ENCODE measurements around the gene GLYATL1B. TPM values are rescaled to one million over a fixed set of nuclear protein-coding genes. Genes with fewer than 3 reads are reported as not detected.
"Not testable (repeated sequence)": the region's sequence is repeated elsewhere in the genome, so short reads cannot be mapped to it uniquely, and the experiment has no call there.

The GLYATL1B gene, protein sequence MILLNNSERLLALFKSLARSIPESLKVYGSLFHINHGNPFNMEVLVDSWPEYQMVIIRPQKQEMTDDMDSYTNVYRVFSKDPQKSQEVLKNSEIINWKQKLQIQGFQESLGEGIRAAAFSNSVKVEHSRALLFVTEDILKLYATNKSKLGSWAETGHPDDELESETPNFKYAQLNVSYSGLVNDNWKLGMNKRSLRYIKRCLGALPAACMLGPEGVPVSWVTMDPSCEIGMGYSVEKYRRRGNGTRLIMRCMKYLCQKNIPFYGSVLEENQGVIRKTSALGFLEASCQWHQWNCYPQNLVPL
- total RNA-seq (ENCODE audit: low replicate concordance) = not detected in 2 replicates

GRCh38 chr11:59086007-59086406 is at the start of gene GLYATL1B:
GLYATL1B (plus strand) TSS chr11:59086307; CDS start chr11:59086307, 0 bp downstream.
- H3K27ac ChIP-seq; H3K27ac Mint-ChIP-seq; H4K20me1 ChIP-seq (ENCODE audit: low read depth); H3K4me1 Mint-ChIP-seq; H3K36me3 ChIP-seq; H3K9ac ChIP-seq; H3K4me3 Mint-ChIP-seq; H3K27me3 Mint-ChIP-seq (ENCODE audit: insufficient read depth, low read depth); H3K4me2 ChIP-seq; DNase-seq (ENCODE audit: low spot score); H2AFZ ChIP-seq (replicated peaks); H3K36me3 Mint-ChIP-seq; H3K4me3 ChIP-seq; H3K27me3 ChIP-seq; H3K4me1 ChIP-seq; H3K9me3 ChIP-seq (ENCODE audit: low read depth); H3K9me3 Mint-ChIP-seq; H3F3A ChIP-seq (ENCODE audit: low read depth); H3K79me2 ChIP-seq (ENCODE audit: low read depth): not testable (repeated sequence)

DNA sequence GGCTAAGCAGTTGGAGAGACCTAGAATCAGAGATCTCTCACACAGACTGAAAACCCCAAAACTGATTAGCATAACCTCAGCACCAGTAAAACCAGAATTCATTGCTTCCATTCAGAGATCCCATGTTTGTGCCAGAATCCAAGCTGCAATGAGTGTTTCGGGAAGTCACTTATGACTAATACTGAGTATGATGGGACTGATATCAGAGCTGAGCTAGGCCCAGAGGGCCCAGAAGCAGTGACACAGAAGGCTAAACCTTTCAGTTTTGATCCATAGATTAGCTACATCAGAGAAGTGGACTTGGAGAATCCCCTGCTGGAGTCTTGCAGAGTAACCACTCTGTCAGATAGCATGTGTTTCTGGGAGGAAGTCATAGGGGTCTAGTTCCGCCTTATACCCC is 49.6 kb upstream of the GLYATL1B start:
- H3K27me3 Mint-ChIP-seq (ENCODE audit: insufficient read depth, low read depth); H3K27ac Mint-ChIP-seq; H3K4me3 ChIP-seq: not testable (repeated sequence)

DNA sequence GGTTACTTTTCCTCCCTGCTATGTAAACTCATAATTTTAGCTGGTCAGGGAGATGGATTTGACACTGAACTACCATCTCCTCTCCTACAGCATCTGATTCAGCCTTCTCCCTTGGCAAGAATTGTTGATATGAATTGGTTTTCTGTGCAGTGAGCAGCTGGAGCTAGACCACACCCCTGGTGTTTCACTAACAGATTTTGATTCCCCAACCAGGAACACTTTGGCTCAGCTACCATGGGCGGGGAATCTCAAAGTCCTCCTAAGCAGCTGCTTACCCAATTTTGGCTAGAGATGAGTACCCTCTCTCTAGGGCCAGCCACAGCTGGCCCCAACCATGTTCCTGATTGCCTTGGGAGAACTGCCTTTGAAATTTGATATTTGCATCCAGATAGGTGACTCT is 48.7 kb upstream of the GLYATL1B start:
- not testable (repeated sequence) for H3K9ac ChIP-seq; H3K27me3 Mint-ChIP-seq (ENCODE audit: insufficient read depth, low read depth); H3K9me3 Mint-ChIP-seq; H3K36me3 Mint-ChIP-seq; H3F3A ChIP-seq (ENCODE audit: low read depth); H3K27me3 ChIP-seq; DNase-seq (ENCODE audit: low spot score); H3K36me3 ChIP-seq; H3K27ac Mint-ChIP-seq; H2AFZ ChIP-seq (replicated peaks); H3K9me3 ChIP-seq (ENCODE audit: low read depth); H3K4me1 Mint-ChIP-seq; H3K27ac ChIP-seq; H3K4me1 ChIP-seq; H3K79me2 ChIP-seq (ENCODE audit: low read depth); H3K4me2 ChIP-seq; H3K4me3 ChIP-seq; H3K4me3 Mint-ChIP-seq; H4K20me1 ChIP-seq (ENCODE audit: low read depth)

More for the DNA sequence above, 49.6 kb upstream of the GLYATL1B start:
- H3K9me3 ChIP-seq (ENCODE audit: low read depth); H3K9me3 Mint-ChIP-seq; H3K4me1 ChIP-seq; H3K27me3 ChIP-seq; DNase-seq (ENCODE audit: low spot score); H3K4me3 Mint-ChIP-seq; H3F3A ChIP-seq (ENCODE audit: low read depth); H3K36me3 ChIP-seq; H3K79me2 ChIP-seq (ENCODE audit: low read depth); H4K20me1 ChIP-seq (ENCODE audit: low read depth); H3K4me2 ChIP-seq; H3K27ac ChIP-seq; H2AFZ ChIP-seq (replicated peaks); H3K4me1 Mint-ChIP-seq; H3K36me3 Mint-ChIP-seq; H3K9ac ChIP-seq: not testable (repeated sequence)

GRCh38 chr11:59040607-59041006 is 45.5 kb upstream of the GLYATL1B start:
- Histone ChIP-seq H3K27ac (no peak overlapping the region), H4K20me1 (ENCODE audit: low read depth) (no peaks in the 10 kb centered on the region), H3K27me3 (no peaks in the 10 kb centered on the region), H3K9me3 (ENCODE audit: low read depth) (no peaks in the 10 kb centered on the region), H3K36me3 (no peaks in the 10 kb centered on the region), H3K79me2 (ENCODE audit: low read depth) (no peaks in the 10 kb centered on the region), H3K4me1 (no peaks in the 10 kb centered on the region), H3K4me2 (no peak overlapping the region), H2AFZ (replicated peaks) (no peak overlapping the region), H3K9ac (no peak overlapping the region), H3K4me3 (no peak overlapping the region), H3F3A (ENCODE audit: low read depth) (no peaks in the 10 kb centered on the region)
- Mint-ChIP-seq H3K4me3 (no peak overlapping the region), H3K27me3 (ENCODE audit: insufficient read depth, low read depth) (no peaks in the 10 kb centered on the region), H3K27ac (no peak overlapping the region), H3K36me3 (no peaks in the 10 kb centered on the region), H3K4me1 (no peaks in the 10 kb centered on the region), H3K9me3 (no peaks in the 10 kb centered on the region)
- no peak for DNase-seq (ENCODE audit: low spot score)
- TF ChIP-seq CTCF (IDR thresholded peaks at IDR 0.05) (no peak), EZH2phosphoT487 (IDR thresholded peaks at IDR 0.05) (no peak), EZH2 (IDR thresholded peaks at IDR 0.05) (no peak)

- not testable (repeated sequence) for H3K4me1 ChIP-seq, H3K27ac Mint-ChIP-seq
Observed at GRCh38 chr11:59051383-59051782, 34.7 kb upstream of the GLYATL1B start.

DNA sequence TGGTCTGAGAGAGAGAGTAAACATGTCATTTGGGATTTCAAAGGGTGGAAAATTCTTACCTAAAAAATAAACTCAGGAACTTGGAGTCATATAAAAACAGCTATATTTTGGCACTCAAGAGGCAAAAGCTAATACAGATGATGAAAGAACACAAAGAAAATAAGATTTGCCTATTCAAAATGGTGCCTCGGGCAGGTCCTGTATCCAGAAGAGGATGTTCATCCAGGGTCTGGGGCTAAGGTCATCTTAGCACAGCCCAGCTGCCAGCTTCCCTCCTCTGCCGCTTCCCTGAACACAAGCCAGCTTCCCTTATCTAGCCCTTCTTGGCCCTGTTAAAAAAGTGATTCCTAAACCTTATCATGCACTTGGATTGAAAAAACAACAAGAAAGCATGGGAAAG is 33.8 kb upstream of the GLYATL1B start:
- not testable (repeated sequence) for H2AFZ ChIP-seq (replicated peaks); H3K36me3 Mint-ChIP-seq; H3K27me3 ChIP-seq; H3K27me3 Mint-ChIP-seq (ENCODE audit: insufficient read depth, low read depth); H3K4me3 Mint-ChIP-seq; H3K9ac ChIP-seq; H3K4me1 Mint-ChIP-seq; DNase-seq (ENCODE audit: low spot score); H3K79me2 ChIP-seq (ENCODE audit: low read depth); H3K4me3 ChIP-seq; H3K36me3 ChIP-seq; H3K27ac Mint-ChIP-seq; H3K9me3 ChIP-seq (ENCODE audit: low read depth); H3F3A ChIP-seq (ENCODE audit: low read depth); H4K20me1 ChIP-seq (ENCODE audit: low read depth); H3K4me1 ChIP-seq; H3K4me2 ChIP-seq; H3K9me3 Mint-ChIP-seq; H3K27ac ChIP-seq

More at GRCh38 chr11:59051383-59051782, 34.7 kb upstream of the GLYATL1B start:
- H3K79me2 ChIP-seq (ENCODE audit: low read depth); H3F3A ChIP-seq (ENCODE audit: low read depth); H3K27me3 Mint-ChIP-seq (ENCODE audit: insufficient read depth, low read depth); H3K4me2 ChIP-seq; H3K4me3 Mint-ChIP-seq; H3K9ac ChIP-seq; H2AFZ ChIP-seq (replicated peaks); H3K9me3 ChIP-seq (ENCODE audit: low read depth); H3K27me3 ChIP-seq; H3K36me3 Mint-ChIP-seq; H3K4me1 Mint-ChIP-seq; H3K27ac ChIP-seq; H3K4me3 ChIP-seq; DNase-seq (ENCODE audit: low spot score); H4K20me1 ChIP-seq (ENCODE audit: low read depth); H3K9me3 Mint-ChIP-seq; H3K36me3 ChIP-seq: not testable (repeated sequence)

All from neural progenitor cell (in vitro differentiated cells).